Duodenal mucosa (tissue), 2 donors: ENCODE measurements around the gene FBLN2.

Source experiments
- H3K27ac ChIP-seq: one replicate; pipeline ENCODE4 v1.7.0; 2013; ENCODE audit warnings: low read depth, low read length
- H3K27me3 ChIP-seq, 2 donors: one replicate each; pipeline ENCODE4 v1.7.0; 2013; ENCODE audit warnings: low read length in 2 of 2, control low read depth in 1 of 2; ENCODE audit not compliant: insufficient read depth in 2 of 2, control insufficient read depth in 1 of 2
- H3K36me3 ChIP-seq, 2 donors: one replicate each; pipeline ENCODE4 v1.7.0; 2013; ENCODE audit warnings: low read length in 2 of 2, control low read depth in 1 of 2; ENCODE audit not compliant: insufficient read depth in 2 of 2, control insufficient read depth in 1 of 2
- H3K4me1 ChIP-seq, 2 donors: one replicate each; pipeline ENCODE4 v1.7.0; 2013; ENCODE audit warnings: low read length in 2 of 2, control low read depth in 1 of 2; ENCODE audit not compliant: insufficient read depth in 2 of 2, control insufficient read depth in 1 of 2
- H3K4me3 ChIP-seq, 2 donors: one replicate each; pipeline ENCODE4 v1.7.0; 2013; ENCODE audit warnings: low read length in 2 of 2, low read depth in 1 of 2
- H3K9ac ChIP-seq, 2 donors: one replicate each; pipeline ENCODE4 v1.7.0; 2013; ENCODE audit warnings: low read length in 2 of 2, low read depth in 1 of 2
- H3K9me3 ChIP-seq, 2 donors: one replicate each; pipeline ENCODE4 v1.7.0; 2013; ENCODE audit warnings: low read length in 2 of 2, control low read depth in 1 of 2; ENCODE audit not compliant: control insufficient read depth in 1 of 2

The FBLN2 gene

GRCh38 chr3:13571831-13572750 is 23.2 kb downstream of the FBLN2 start:
- no peak overlapping the region for H3K9ac ChIP-seq
- H3K27me3 ChIP-seq, result no peaks in the 10 kb centered on the region
- no peaks in the 10 kb centered on the region for H3K4me1 ChIP-seq
- no peaks in the 10 kb centered on the region for H3K36me3 ChIP-seq
- no peak overlapping the region for H3K27ac ChIP-seq
- no peak overlapping the region for H3K4me3 ChIP-seq
- no peaks in the 10 kb centered on the region for H3K9me3 ChIP-seq

DNA sequence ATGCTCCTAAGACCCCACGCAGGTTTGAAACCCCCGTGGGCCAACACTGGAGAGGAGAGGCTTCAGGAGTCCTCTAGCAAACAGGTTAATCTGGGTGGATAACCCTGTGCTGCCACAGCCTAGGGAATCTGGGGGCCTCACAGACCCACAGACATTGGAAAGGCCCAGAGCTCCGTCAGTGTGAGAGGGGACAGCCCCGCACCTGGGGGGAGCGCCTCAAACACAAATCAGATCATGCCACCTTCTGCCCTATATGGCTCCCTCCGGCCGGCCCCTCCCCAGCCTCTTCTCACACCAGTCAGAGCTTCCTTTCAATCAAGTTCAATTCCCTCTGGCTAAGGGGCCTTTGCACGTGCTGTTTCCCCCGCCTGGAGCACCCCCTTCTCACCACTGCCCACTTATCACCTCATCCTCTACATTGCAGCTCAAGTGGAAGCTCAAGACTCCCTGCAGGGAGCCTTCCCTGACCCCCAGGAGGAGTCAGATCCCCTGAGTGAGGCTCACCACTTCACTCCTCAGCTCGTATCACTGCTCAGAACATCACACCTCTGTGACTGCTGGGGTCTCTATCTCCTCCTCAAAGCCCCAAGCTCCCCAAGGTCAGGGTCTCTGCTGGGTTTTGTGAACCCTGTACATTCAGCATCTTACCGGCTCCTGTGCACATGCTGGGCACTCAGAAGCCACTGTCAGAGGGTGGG is 24.1 kb downstream of the FBLN2 start:
- Histone ChIP-seq H3K27ac (no peak overlapping the region), H3K27me3 (no peaks in the 10 kb centered on the region), H3K4me1 (no peaks in the 10 kb centered on the region), H3K9me3 (no peaks in the 10 kb centered on the region), H3K9ac (no peak overlapping the region), H3K4me3 (no peak overlapping the region), H3K36me3 (no peaks in the 10 kb centered on the region)

DNA sequence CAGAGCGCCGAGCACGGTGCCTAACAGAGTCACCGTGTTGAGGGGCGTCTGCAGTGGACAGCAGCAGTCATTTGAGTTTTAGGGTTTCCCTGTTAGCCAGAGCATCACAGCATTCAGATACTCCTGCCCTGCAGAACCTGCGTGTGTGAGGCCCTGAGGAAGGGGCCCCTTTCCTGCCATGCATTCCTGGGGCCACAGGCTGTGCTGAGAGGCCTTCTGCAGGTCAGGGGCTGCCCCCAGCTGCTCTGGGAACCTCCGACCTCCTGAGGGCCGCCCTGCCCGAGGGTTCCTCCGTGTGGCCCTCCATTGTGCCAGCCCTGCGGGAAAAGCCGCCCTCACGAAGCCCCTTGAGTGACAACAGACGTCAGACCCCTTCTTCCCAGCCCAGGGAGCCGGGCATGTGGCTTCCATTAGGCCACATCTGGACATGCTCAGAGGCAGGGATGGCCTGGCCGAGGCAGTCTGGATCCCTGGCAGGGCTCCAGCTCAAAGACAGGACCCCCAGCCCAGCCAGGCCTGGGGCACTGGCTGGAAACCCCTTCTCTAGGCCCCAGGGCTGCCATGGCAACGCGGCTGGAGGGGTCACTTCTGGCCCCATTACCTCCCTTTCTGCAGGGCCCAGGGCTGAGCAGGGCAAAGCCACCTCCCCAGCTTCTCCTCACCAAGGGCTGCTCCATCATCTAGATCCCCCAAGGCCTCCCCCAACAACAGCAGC is 25.3 kb downstream of the FBLN2 start:
- H3K4me1 ChIP-seq, result no peaks in the 10 kb centered on the region
- H3K27ac ChIP-seq, result no peak overlapping the region
- no peaks in the 10 kb centered on the region for H3K27me3 ChIP-seq
- no peak overlapping the region for H3K4me3 ChIP-seq
- H3K9ac ChIP-seq, result no peak overlapping the region
- H3K36me3 ChIP-seq, result no peaks in the 10 kb centered on the region
- H3K9me3 ChIP-seq, result no peaks in the 10 kb centered on the region

GRCh38 chr3:13574798-13575451 is 26.0 kb downstream of the FBLN2 start:
- no peak overlapping the region for H3K27ac ChIP-seq

GRCh38 chr3:13575459-13576061 is 26.6 kb downstream of the FBLN2 start:
- no peaks in the 10 kb centered on the region for H3K36me3 ChIP-seq
- no peaks in the 10 kb centered on the region for H3K4me1 ChIP-seq
- no peaks in the 10 kb centered on the region for H3K27me3 ChIP-seq
- no peak overlapping the region for H3K9ac ChIP-seq
- no peaks in the 10 kb centered on the region for H3K9me3 ChIP-seq
- H3K27ac ChIP-seq, result no peak overlapping the region
- no peak overlapping the region for H3K4me3 ChIP-seq

More at GRCh38 chr3:13574798-13575451, 26.0 kb downstream of the FBLN2 start:
- H3K4me1 ChIP-seq, result no peaks in the 10 kb centered on the region
- no peaks in the 10 kb centered on the region for H3K27me3 ChIP-seq
- no peaks in the 10 kb centered on the region for H3K9me3 ChIP-seq
- H3K9ac ChIP-seq, result no peak overlapping the region
- H3K36me3 ChIP-seq, result no peaks in the 10 kb centered on the region
- no peak overlapping the region for H3K4me3 ChIP-seq

GRCh38 chr3:13577181-13578121 is 28.5 kb downstream of the FBLN2 start:
- Histone ChIP-seq H3K9me3 (no peaks in the 10 kb centered on the region), H3K36me3 (no peaks in the 10 kb centered on the region), H3K4me1 (no peaks in the 10 kb centered on the region), H3K4me3 (no peak overlapping the region), H3K27me3 (no peaks in the 10 kb centered on the region), H3K27ac (no peak overlapping the region), H3K9ac (no peak overlapping the region)

GRCh38 chr3:13578251-13578650 is 29.3 kb downstream of the FBLN2 start:
- Histone ChIP-seq H3K27ac (no peak overlapping the region), H3K27me3 (no peaks in the 10 kb centered on the region), H3K9me3 (no peaks in the 10 kb centered on the region), H3K4me3 (no peak overlapping the region), H3K9ac (no peak overlapping the region), H3K4me1 (no peaks in the 10 kb centered on the region), H3K36me3 (no peaks in the 10 kb centered on the region)

- no peaks in the 10 kb centered on the region for H3K27me3 ChIP-seq
- H3K4me3 ChIP-seq, result no peak overlapping the region
- no peaks in the 10 kb centered on the region for H3K9me3 ChIP-seq
- H3K27ac ChIP-seq, result no peak overlapping the region
- no peaks in the 10 kb centered on the region for H3K36me3 ChIP-seq
- H3K9ac ChIP-seq, result no peak overlapping the region
- H3K4me1 ChIP-seq, result no peaks in the 10 kb centered on the region
Observed at GRCh38 chr3:13579063-13579462, 30.1 kb downstream of the FBLN2 start.
